BLaER1 (cell line): Measurements from ENCODE around the gene FAM236D.
"Not testable (repeated sequence)": the region's sequence is repeated elsewhere in the genome, so short reads cannot be mapped to it uniquely, and the experiment has no call there.

ENCODE experiments used
- H3K27ac ChIP-seq: shearing (Covaris generic); formaldehyde crosslinking; 2 replicates; pipeline ENCODE4 v1.8.1; 2022
- H3K27me3 ChIP-seq: shearing (Covaris generic); formaldehyde crosslinking; 2 replicates; pipeline ENCODE4 v1.8.1; 2022
- H3K36me3 ChIP-seq: shearing (Covaris generic); formaldehyde crosslinking; 2 replicates; pipeline ENCODE4 v1.8.1; 2022
- H3K4me1 ChIP-seq: shearing (Covaris generic); formaldehyde crosslinking; 2 replicates; pipeline ENCODE4 v1.8.1; 2022
- H3K4me2 ChIP-seq: shearing (Covaris generic); formaldehyde crosslinking; 2 replicates; pipeline ENCODE4 v1.8.1; 2022
- H3K4me3 ChIP-seq: shearing (Covaris generic); formaldehyde crosslinking; 2 replicates; pipeline ENCODE4 v1.8.1; 2022
- H3K9ac ChIP-seq: shearing (Covaris generic); formaldehyde crosslinking; 2 replicates; pipeline ENCODE4 v1.8.1; 2022
- H3K9me3 ChIP-seq: shearing (Covaris generic); formaldehyde crosslinking; 2 replicates; pipeline ENCODE4 v1.8.1; 2022
- H4K20me1 ChIP-seq: shearing (Covaris generic); formaldehyde crosslinking; 2 replicates; pipeline ENCODE4 v1.8.1; 2022

Gene FAM236D

DNA sequence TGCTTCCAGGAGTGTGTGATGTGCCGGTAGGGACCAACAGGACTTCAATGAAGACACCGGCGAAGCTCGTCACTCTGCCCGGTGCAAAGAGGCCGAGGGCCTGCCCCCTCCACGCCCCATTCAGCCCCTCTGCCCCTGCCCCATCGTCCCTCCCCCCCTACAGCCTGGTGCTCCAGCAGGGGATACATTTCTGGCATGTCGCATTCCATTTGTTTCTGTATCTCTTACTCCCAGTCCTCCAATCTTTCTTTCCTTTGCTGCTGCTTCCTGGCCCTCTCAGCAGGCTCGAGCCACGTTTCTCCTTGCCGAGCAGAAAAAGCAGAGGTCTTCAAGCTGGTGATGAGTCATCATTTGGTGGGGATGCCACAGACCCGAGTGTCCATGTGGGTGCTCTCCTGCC lies at the start of gene FAM236D:
Gene FAM236D (minus strand): TSS at position 101 of the 400 bp plus-strand sequence. CDS start 100 bp downstream, at position 1.
- H3K4me2 ChIP-seq, H4K20me1 ChIP-seq, H3K4me1 ChIP-seq, H3K9me3 ChIP-seq, H3K36me3 ChIP-seq, H3K4me3 ChIP-seq, H3K9ac ChIP-seq, H3K27me3 ChIP-seq, H3K27ac ChIP-seq: not testable (repeated sequence)

DNA sequence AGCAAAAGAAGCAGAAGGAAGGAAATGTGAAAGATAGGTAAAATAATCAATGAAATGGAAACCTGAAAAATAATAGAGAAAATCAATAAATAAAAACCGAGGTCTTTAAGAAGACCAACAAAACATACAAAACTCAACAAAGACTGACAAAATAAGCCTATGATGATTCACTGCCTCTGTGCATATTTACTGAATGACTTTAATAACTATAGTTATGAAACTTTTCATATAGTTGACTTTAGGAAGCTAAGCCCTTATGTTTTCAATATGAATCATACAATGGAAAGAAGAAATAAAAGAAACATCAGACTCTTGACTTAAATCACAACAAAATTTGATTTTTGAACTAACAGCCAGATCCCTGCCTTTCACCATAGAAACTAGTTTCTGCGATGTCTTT lies 29.5 kb upstream of the FAM236D start:
- not testable (repeated sequence) for H3K4me3 ChIP-seq, H3K27ac ChIP-seq, H3K36me3 ChIP-seq, H3K4me1 ChIP-seq, H4K20me1 ChIP-seq, H3K4me2 ChIP-seq, H3K27me3 ChIP-seq, H3K9me3 ChIP-seq, H3K9ac ChIP-seq

- H4K20me1 ChIP-seq, H3K4me1 ChIP-seq, H3K9ac ChIP-seq, H3K9me3 ChIP-seq, H3K4me3 ChIP-seq, H3K36me3 ChIP-seq, H3K27ac ChIP-seq, H3K27me3 ChIP-seq, H3K4me2 ChIP-seq: not testable (repeated sequence)
Measured at GRCh38 chrX:72830701-72831100, 22.7 kb upstream of the FAM236D start.

DNA sequence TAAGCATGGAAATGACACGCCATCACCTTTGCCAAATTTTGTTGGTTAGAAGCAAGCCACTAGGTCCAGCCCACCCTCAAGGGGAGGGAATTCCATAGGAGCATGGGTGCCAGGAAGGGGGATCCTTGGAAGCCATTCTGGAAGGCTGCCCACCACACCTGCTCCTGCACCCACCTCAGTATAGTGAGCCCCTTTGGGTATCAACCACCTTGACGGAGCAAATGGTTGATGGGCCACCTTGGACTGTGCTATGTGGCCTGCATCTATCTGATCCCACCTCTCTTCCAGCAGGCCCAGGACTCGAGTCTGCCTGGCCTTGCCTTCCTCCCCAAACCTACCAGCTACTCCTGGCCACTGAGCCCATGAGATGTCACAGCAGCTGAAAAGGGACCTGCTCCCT lies 17.6 kb downstream of the FAM236D start:
- H3K4me1 ChIP-seq, H3K4me3 ChIP-seq, H3K27ac ChIP-seq, H4K20me1 ChIP-seq, H3K27me3 ChIP-seq, H3K36me3 ChIP-seq, H3K9me3 ChIP-seq, H3K9ac ChIP-seq, H3K4me2 ChIP-seq: not testable (repeated sequence)

DNA sequence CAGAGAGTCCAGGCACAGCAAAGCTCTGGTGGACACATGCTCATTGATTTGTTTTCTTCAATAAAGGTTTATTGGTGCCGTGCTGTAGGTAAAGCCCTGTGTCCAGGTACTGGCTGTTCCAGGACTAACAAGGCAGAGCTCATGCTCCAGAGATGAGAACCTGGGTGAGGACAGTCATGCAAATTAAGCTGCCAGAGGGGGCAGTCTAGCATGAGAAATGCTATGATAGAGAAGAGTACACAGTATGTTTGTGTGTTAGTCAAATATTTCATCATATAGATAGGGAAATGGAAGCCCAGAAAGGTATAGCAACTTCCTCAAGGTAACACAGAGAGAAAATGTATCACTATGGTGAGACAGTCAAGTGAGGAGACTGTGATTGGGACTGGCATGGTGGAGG lies 19.9 kb downstream of the FAM236D start:
- H3K9me3 ChIP-seq, H3K4me1 ChIP-seq, H4K20me1 ChIP-seq, H3K4me3 ChIP-seq, H3K36me3 ChIP-seq, H3K27me3 ChIP-seq, H3K4me2 ChIP-seq, H3K9ac ChIP-seq, H3K27ac ChIP-seq: not testable (repeated sequence)

- not testable (repeated sequence) for H3K9ac ChIP-seq, H3K36me3 ChIP-seq, H3K4me2 ChIP-seq
Measured at GRCh38 chrX:72783964-72784363, 24.0 kb downstream of the FAM236D start.

GRCh38 chrX:72783365-72783936 lies 24.6 kb downstream of the FAM236D start:
- H3K9ac ChIP-seq, H4K20me1 ChIP-seq, H3K4me1 ChIP-seq, H3K27me3 ChIP-seq, H3K36me3 ChIP-seq, H3K9me3 ChIP-seq, H3K27ac ChIP-seq, H3K4me3 ChIP-seq, H3K4me2 ChIP-seq: not testable (repeated sequence)

More at GRCh38 chrX:72783964-72784363, 24.0 kb downstream of the FAM236D start:
- not testable (repeated sequence) for H4K20me1 ChIP-seq, H3K9me3 ChIP-seq, H3K4me3 ChIP-seq, H3K27me3 ChIP-seq, H3K4me1 ChIP-seq, H3K27ac ChIP-seq

DNA sequence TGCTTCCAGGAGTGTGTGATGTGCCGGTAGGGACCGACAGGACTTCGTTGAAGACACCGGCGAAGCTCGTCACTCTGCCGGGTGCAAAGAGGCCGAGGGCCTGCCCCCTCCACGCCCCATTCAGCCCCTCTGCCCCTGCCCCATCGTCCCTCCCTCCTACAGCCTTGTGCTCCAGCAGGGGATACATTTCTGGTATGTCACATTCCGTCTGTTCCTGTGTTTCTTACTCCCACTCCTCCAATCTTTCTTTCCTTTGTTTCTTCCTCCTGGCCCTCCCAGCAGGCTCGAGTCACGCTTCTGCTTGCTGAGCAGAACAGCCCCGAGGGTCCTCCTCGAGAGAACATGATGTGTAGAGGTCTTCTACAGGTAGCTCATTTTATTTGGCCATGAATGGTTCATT lies 25.4 kb downstream of the FAM236D start, which contains the start of gene FAM236B:
Gene FAM236B (minus strand): TSS at position 101 of the 400 bp plus-strand sequence. CDS start 100 bp downstream, at position 1.
- not testable (repeated sequence) for H3K4me3 ChIP-seq, H3K27ac ChIP-seq, H3K9ac ChIP-seq, H3K27me3 ChIP-seq, H3K4me1 ChIP-seq, H4K20me1 ChIP-seq, H3K9me3 ChIP-seq, H3K36me3 ChIP-seq, H3K4me2 ChIP-seq

- H3K27ac ChIP-seq = not testable (repeated sequence)
Measured at GRCh38 chrX:72778146-72778545, 29.9 kb downstream of the FAM236D start.

DNA sequence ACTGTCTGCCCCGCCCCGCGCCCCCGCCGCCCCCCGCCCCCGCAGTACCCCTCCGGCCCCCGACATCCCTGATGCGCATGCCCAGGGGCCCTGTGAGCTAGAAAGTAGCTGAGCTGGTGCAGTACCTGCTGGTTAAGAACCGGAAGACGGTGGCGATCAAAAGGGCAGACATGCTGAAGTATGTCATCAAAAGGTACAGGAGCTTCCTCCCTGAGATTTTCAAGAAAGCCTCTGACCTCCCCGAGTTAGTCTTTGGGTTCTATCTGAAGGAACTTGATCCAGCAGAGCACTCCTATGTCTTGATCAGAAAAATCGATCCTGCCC lies 30.6 kb downstream of the FAM236D start:
- not testable (repeated sequence) for H3K9ac ChIP-seq, H3K4me2 ChIP-seq, H3K27me3 ChIP-seq, H3K4me1 ChIP-seq, H3K4me3 ChIP-seq, H4K20me1 ChIP-seq, H3K27ac ChIP-seq, H3K36me3 ChIP-seq, H3K9me3 ChIP-seq

More at GRCh38 chrX:72778146-72778545, 29.9 kb downstream of the FAM236D start:
- not testable (repeated sequence) for H4K20me1 ChIP-seq, H3K27me3 ChIP-seq, H3K4me2 ChIP-seq, H3K4me1 ChIP-seq, H3K9ac ChIP-seq, H3K36me3 ChIP-seq, H3K9me3 ChIP-seq, H3K4me3 ChIP-seq

DNA sequence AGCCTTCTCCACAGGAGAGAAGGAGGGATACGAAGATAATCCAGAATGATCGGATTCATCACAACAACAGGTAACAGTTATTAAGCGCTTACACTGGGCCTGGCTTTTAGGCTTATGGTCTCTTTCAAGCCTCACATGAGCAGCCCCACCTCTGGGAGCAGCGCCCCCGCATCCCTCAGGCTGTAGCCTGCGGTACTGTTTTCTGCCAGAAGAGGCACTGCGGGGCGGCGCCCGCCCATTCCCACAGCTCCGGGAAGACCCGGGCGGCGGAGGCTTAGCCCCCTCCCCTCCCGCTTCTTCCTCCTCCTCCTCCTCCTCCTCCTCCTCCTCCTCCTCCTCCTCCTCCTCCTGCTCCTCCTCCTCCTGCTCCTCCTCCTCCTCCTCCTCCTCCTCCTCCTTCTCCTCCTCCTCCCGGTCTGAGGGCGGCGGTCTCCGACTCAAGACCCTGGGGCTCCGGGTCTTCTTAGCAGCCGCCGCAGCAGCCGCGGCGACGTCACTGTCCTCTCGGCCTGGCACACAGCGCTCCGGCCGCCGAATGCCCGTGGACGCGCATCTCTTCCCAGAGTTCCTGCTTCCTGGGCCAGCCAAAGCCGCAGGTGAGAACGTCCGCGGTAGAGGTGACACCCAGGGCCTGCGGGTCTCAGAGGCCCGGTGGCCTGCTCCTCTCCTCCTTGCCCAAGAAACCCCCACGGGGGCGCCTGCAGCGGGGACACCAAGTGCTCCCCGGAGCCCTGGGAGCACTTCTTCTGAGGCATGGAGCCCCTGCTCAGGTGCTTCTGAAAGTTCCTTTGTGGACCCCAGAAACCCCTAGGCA lies 31.1 kb downstream of the FAM236D start, which contains the start of gene DMRTC1B:
Gene DMRTC1B (plus strand): TSS at position 238 of the 814 bp plus-strand sequence. CDS start 68,246 bp downstream, outside the sequence.
- not testable (repeated sequence) for H3K27me3 ChIP-seq, H3K36me3 ChIP-seq, H3K4me1 ChIP-seq, H3K9ac ChIP-seq, H3K27ac ChIP-seq, H3K4me3 ChIP-seq, H3K4me2 ChIP-seq, H3K9me3 ChIP-seq, H4K20me1 ChIP-seq

DNA sequence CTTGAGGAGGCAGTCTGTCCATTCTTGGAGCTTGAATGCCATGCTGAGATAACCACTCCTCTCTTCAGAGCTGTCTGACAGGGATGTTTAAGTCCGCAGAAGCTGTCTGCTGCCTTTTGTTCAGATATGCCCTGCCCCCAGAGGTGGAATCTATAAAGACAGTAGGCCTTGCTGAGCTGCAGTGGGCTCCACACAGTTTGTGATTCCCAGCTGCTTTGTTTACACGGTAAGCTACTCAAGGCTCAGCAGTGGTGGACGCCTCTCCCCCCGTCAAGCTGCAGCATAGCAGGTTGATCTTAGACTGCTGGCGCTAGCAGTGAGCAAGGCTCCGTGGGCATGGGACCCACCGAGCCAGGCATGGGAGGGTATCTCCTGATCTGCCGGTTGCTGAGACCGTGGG lies 47.6 kb downstream of the FAM236D start:
- not testable (repeated sequence) for H3K4me1 ChIP-seq, H3K36me3 ChIP-seq, H3K4me3 ChIP-seq, H3K27ac ChIP-seq, H3K27me3 ChIP-seq, H4K20me1 ChIP-seq, H3K9ac ChIP-seq, H3K4me2 ChIP-seq, H3K9me3 ChIP-seq
